PFSK-1 (cell line): Measurements from ENCODE around the gene PCSK6.

Experiments
- FOXP2 ChIP-seq: optimal IDR thresholded peaks from 2 replicates; pipeline ENCODE3; 2011; ENCODE audit warnings: borderline replicate concordance, control low read depth, inconsistent platforms; ENCODE audit not compliant: insufficient read depth; ENCODE audit errors: extremely low read length, extremely low read depth
- POLR2AphosphoS5 ChIP-seq: IDR thresholded peaks from 2 replicates; pipeline ENCODE4 v1.6.1; 2012; ENCODE audit warnings: low read depth, mild to moderate bottlenecking, control low read depth, low read length, moderate library complexity
- REST ChIP-seq, 2 experiments: IDR thresholded peaks; 2 replicates each; pipeline versions ENCODE4 v1.6.1 to v1.8.0; 2011 to 2012; ENCODE audit warnings: low read depth in 2 of 2, low read length in 2 of 2, control low read depth in 1 of 2, inconsistent platforms in 1 of 2, mild to moderate bottlenecking in 1 of 2, moderate library complexity in 1 of 2; ENCODE audit not compliant: insufficient read depth in 1 of 2
- SIN3A ChIP-seq: IDR thresholded peaks from 2 replicates; pipeline ENCODE4 v1.6.1; 2012; ENCODE audit warnings: mild to moderate bottlenecking, low read length, moderate library complexity, borderline replicate concordance; ENCODE audit not compliant: insufficient read depth
- TAF1 ChIP-seq: IDR thresholded peaks from 2 replicates; pipeline ENCODE4 v1.6.1; 2012; ENCODE audit warnings: low read length, control low read depth, borderline replicate concordance; ENCODE audit not compliant: insufficient read depth

Gene PCSK6

GRCh38 chr15:101532865-101533264, 43.4 kb upstream of the PCSK6 start:
- TF ChIP-seq SIN3A, result no peak

- TF ChIP-seq REST (IDR thresholded peaks at IDR 0.05; ENCODE audit: insufficient read depth in 1 of 2, low read depth in 2 of 2, low read length in 2 of 2), result no peak
- TF ChIP-seq POLR2AphosphoS5, result no peak
- TF ChIP-seq FOXP2, result no peak
- TF ChIP-seq TAF1, result no peak
- TF ChIP-seq SIN3A, result no peak
These were observed 41.7 kb upstream of the PCSK6 start for GRCh38 chr15:101531170-101531569.

GRCh38 chr15:101530224-101530958, 40.9 kb upstream of the PCSK6 start:
- TF ChIP-seq POLR2AphosphoS5, result no peak
- TF ChIP-seq REST (IDR thresholded peaks at IDR 0.05; ENCODE audit: insufficient read depth in 1 of 2, low read depth in 2 of 2, low read length in 2 of 2), result no peak
- no peak for TF ChIP-seq TAF1
- no peak for TF ChIP-seq SIN3A
- TF ChIP-seq FOXP2, result no peak

- no peak for TF ChIP-seq TAF1
- no peak for TF ChIP-seq POLR2AphosphoS5
- TF ChIP-seq REST (IDR thresholded peaks at IDR 0.05; ENCODE audit: insufficient read depth in 1 of 2, low read depth in 2 of 2, low read length in 2 of 2), result no peak
- no peak for TF ChIP-seq SIN3A
- TF ChIP-seq FOXP2, result no peak
These were observed 39.4 kb upstream of the PCSK6 start for GRCh38 chr15:101528917-101529299.

GRCh38 chr15:101528108-101528916, 38.8 kb upstream of the PCSK6 start:
- TF ChIP-seq POLR2AphosphoS5, result no peak
- TF ChIP-seq SIN3A, result no peak
- TF ChIP-seq FOXP2, result no peak
- no peak for TF ChIP-seq TAF1
- no peak for TF ChIP-seq REST (IDR thresholded peaks at IDR 0.05; ENCODE audit: insufficient read depth in 1 of 2, low read depth in 2 of 2, low read length in 2 of 2)
